ENCODE data around the gene PIP4K2A.

GRCh38 chr10:22606164-22606614, 108.2 kb downstream of the PIP4K2A start:
- TF ChIP-seq, protein P1, sequence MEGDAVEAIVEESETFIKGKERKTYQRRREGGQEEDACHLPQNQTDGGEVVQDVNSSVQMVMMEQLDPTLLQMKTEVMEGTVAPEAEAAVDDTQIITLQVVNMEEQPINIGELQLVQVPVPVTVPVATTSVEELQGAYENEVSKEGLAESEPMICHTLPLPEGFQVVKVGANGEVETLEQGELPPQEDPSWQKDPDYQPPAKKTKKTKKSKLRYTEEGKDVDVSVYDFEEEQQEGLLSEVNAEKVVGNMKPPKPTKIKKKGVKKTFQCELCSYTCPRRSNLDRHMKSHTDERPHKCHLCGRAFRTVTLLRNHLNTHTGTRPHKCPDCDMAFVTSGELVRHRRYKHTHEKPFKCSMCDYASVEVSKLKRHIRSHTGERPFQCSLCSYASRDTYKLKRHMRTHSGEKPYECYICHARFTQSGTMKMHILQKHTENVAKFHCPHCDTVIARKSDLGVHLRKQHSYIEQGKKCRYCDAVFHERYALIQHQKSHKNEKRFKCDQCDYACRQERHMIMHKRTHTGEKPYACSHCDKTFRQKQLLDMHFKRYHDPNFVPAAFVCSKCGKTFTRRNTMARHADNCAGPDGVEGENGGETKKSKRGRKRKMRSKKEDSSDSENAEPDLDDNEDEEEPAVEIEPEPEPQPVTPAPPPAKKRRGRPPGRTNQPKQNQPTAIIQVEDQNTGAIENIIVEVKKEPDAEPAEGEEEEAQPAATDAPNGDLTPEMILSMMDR (IDR thresholded peaks at IDR 0.05) = no peak
- no peak for TF ChIP-seq POLR2A (IDR thresholded peaks at IDR 0.05)
